Measurements from ENCODE around the gene COL16A1. TPM values are rescaled to one million over a fixed set of nuclear protein-coding genes. Genes with fewer than 3 reads are reported as not detected.

COL16A1 gene
- total RNA-seq, 1 experiment from 2014 or later = 6.2 TPM

- Histone ChIP-seq H2BK12ac (ENCODE audit: insufficient read length, low read depth, low read length) (no peak overlapping the region), H4K20me1 (ENCODE audit: control insufficient read depth, insufficient read depth, insufficient read length) (no peaks in the 10 kb centered on the region), H3T11ph (ENCODE audit: low read length) (no peak overlapping the region), H4K8ac (replicated peaks; ENCODE audit: insufficient read length, low read depth, low read length) (no peak overlapping the region), H3K9ac (ENCODE audit: extremely low read depth, insufficient read length, low read length) (no peak overlapping the region), H3K27me3 (ENCODE audit: insufficient read depth, low read length) (no peaks in the 10 kb centered on the region), H2BK20ac (ENCODE audit: low read depth, low read length, poor library complexity, severe bottlenecking) (no peak overlapping the region), H3K18ac (ENCODE audit: insufficient read length, low read depth, low read length) (no peak overlapping the region), H2BK5ac (ENCODE audit: insufficient read length, low read length) (no peak overlapping the region), H3K79me1 (ENCODE audit: insufficient read depth, low read depth, low read length, poor library complexity, severe bottlenecking) (no peaks in the 10 kb centered on the region), H3K4me1 (ENCODE audit: insufficient read depth, low read length) (no peaks in the 10 kb centered on the region), H3K23me2 (ENCODE audit: insufficient read length, low read depth, low read length, poor library complexity, severe bottlenecking) (no peaks in the 10 kb centered on the region), H3K4me2 (ENCODE audit: insufficient read depth, insufficient read length, low read length) (no peak overlapping the region), H2AFZ (ENCODE audit: low read length) (no peak overlapping the region), H3K9me3 (ENCODE audit: control insufficient read depth, low read depth, low read length) (no peaks in the 10 kb centered on the region), H2AK5ac (ENCODE audit: insufficient read length, low read length) (no peak overlapping the region), H4K91ac (ENCODE audit: insufficient read length, low read depth, low read length) (no peak overlapping the region), H2BK15ac (ENCODE audit: low read depth, low read length) (no peak overlapping the region), H3K23ac (ENCODE audit: insufficient read length, low read depth, low read length) (no peak overlapping the region), H3K56ac (ENCODE audit: insufficient read length, low read depth, low read length) (no peak overlapping the region), H2BK120ac (ENCODE audit: low read depth, low read length, poor library complexity, severe bottlenecking) (no peak overlapping the region), H3K14ac (ENCODE audit: insufficient read depth, low read length) (no peak overlapping the region; the same call in 1 of the 2 replicates), H3K27ac (ENCODE audit: insufficient read length, low read depth, low read length) (no peak overlapping the region), H4K5ac (ENCODE audit: insufficient read length, low read depth, low read length) (no peak overlapping the region), H3K4ac (ENCODE audit: low read depth, low read length) (no peak overlapping the region), H3K79me2 (ENCODE audit: insufficient read depth, low read length) (no peaks in the 10 kb centered on the region)
- Mint-ChIP-seq H3K36me3 (ENCODE audit: insufficient read depth in 1 of 3, low read depth in 3 of 3) (no peaks in the 10 kb centered on the region), H3K9me3 (no peaks in the 10 kb centered on the region; a peak in 1 of 5 replicates), H3K27me3 (ENCODE audit: low read depth) (no peaks in the 10 kb centered on the region), H3K4me3 (no peak overlapping the region), H3K27ac (no peak overlapping the region; a peak in 1 of 7 replicates), H3K4me1 (peaks cover 2 to 12% of the 10 kb centered on the region in 2 experiments; a peak in 3 of 4 replicates)
- no peak for DNase-seq
- peak; percentile 36; the same call in 1 of the 3 replicates for TF ChIP-seq CTCF (conservative IDR thresholded peaks at IDR 0.05)
- WGBS (ENCODE audit: extremely low coverage, insufficient read length, low lambda C conversion rate) = no CpG with 5 or more reads among the region's 23 CpGs
Measured at GRCh38 chr1:31679676-31680230, 24.1 kb downstream of the COL16A1 start.

Data from H9 (cell line).